H1 (cell line): Measurements from ENCODE around the gene CCDC88C. TPM values are rescaled to one million over a fixed set of nuclear protein-coding genes. Genes with fewer than 3 reads are reported as not detected.

Experiments used
- ATF2 ChIP-seq: IDR thresholded peaks from 2 replicates; pipeline ENCODE4 v1.6.1; 2012; ENCODE audit warnings: low read length, inconsistent platforms
- JUN ChIP-seq: IDR thresholded peaks from 2 replicates; pipeline ENCODE4 v1.6.1; 2011; ENCODE audit warnings: low read depth, mild to moderate bottlenecking, improper control_type of control experiment, low read length
- NANOG ChIP-seq: IDR thresholded peaks from 2 replicates; pipeline ENCODE4 v1.6.1; 2011; ENCODE audit warnings: low read length, low read depth, mild to moderate bottlenecking, inconsistent platforms; ENCODE audit not compliant: insufficient read depth, poor library complexity, severe bottlenecking
- POLR2AphosphoS5 ChIP-seq: IDR thresholded peaks from 2 replicates; pipeline ENCODE4 v1.6.1; 2011; ENCODE audit warnings: low read depth, low read length
- polyA plus RNA-seq, 7 experiments: library from polyadenylated mRNA; depleted of rRNA in 3 of 7; stranded (reverse) in 5 of 7; unstranded in 2 of 7; fragments of >200 nt in 5 of 7; fragments of 200-250 nt in 2 of 7; gene quantifications; 1 replicate in 5 of 7; 2 replicates in 1 of 7; 4 replicates in 1 of 7; pipeline versions ENCODE4 v1.2.1 to v1.2.3, GENCODE V29; 2011 to 2013; ENCODE audit warnings: missing spikeins in 2 of 7, mixed read lengths in 2 of 7
- total RNA-seq: library from RNA; stranded (reverse); fragmentation: NEBNext Ultra II Directional; extraction: Animal tissue kit (Norgen Biotek cat#: 25700); gene quantifications from 2 replicates; pipeline ENCODE4 v1.2.1, GENCODE V29; 2021

Gene CCDC88C
- total and polyA plus RNA-seq, 2 of the 8 experiments (the other 6 are each of a cell fraction or from before 2014, with no cell fraction given), result 10.3 to 57.7 TPM

- no peak for TF ChIP-seq ATF2
- TF ChIP-seq JUN, result no peak
- TF ChIP-seq POLR2AphosphoS5, result no peak
- TF ChIP-seq NANOG, result no peak
- TF ChIP-seq, all 59 proteins: peak for 0
Measured at GRCh38 chr14:91323031-91323430, 94.6 kb downstream of the CCDC88C start (continued).
